HL-60/S4 treated with phorbol 12-myristate 13-acetate at 8.2 ng/mL for 4 days and 3 days (cell line): ENCODE results near the gene ATP11C.
"Not testable (repeated sequence)": the region's sequence is repeated elsewhere in the genome, so short reads cannot be mapped to it uniquely, and the experiment has no call there.

Experiments
- in situ Hi-C: fragments of 300-500 bp; cut with MboI; formaldehyde crosslinking; loops from 2 replicates; pipeline ENCODE4 v1.15.0; 2022; ENCODE audit warnings: low sequenced_read_pairs

Gene ATP11C

DNA sequence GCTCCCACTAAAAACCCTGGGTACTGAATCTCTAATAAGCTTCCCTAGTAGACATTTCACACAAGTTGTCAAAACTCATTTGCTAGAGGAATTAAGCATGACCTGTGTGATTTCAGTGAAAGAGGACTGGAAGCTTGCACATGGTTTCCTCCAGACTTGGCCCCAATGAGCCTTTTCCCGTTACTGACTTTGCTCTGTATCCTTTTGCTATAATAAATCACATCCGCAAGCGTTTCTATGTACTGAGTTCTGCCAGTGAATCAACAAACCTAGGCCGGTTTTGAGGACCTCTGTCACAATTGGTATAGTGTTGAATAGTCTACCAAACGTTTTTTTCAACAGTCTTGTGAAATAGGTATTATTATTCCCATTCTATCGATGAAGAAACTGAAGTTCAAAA, 8.2 kb downstream of the ATP11C start:
- in situ Hi-C loops = no loop called here

- in situ Hi-C loops = no loop called here
These were observed 8.7 kb downstream of the ATP11C start for GRCh38 chrX:139924069-139924695.

- in situ Hi-C loops = not testable (repeated sequence)
These were observed 11.7 kb downstream of the ATP11C start for GRCh38 chrX:139921142-139921541.

- in situ Hi-C loops = no loop called here
These were observed 12.5 kb downstream of the ATP11C start for GRCh38 chrX:139920316-139920715.

DNA sequence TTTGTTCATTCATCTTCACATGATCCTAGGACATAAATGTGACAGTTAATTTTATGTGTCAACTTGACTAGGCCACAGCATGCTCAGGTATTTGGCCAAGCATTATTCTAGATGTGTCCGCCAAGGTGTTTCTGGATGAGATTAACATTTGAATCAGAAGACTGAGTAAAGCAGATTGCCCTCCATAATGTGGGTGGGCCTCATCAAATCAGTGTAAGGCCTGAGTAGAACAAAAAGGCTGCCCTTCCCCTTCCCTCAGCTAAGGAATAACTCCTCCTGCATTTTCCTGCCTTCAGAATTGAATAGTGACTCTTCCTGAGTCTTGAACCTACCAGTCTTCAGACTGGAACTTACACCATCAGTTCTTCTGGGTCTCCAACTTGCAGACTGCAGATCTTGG, 18.4 kb downstream of the ATP11C start:
- in situ Hi-C loops = no loop called here

DNA sequence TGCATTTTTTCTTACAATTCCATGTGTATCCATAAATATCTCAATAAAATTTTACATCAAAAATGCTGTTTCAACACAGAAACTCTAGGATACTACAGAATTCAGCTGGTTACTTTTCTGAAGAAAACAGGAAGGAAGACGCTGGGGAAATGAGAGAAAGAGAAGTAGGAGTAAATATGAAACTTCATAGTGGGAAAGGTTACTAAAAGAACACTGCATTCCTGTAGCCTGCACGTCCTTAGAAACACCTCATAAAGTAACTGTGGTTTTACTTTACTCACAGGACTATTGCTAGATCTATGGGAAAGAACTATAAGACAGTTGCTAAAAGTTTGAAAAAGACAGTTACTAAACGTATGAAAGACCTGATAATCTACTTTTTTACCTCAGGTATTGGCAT, 23.1 kb downstream of the ATP11C start:
- in situ Hi-C loops = no loop called here

- in situ Hi-C loops = no loop called here
These were observed 25.8 kb downstream of the ATP11C start for GRCh38 chrX:139907078-139907477.

DNA sequence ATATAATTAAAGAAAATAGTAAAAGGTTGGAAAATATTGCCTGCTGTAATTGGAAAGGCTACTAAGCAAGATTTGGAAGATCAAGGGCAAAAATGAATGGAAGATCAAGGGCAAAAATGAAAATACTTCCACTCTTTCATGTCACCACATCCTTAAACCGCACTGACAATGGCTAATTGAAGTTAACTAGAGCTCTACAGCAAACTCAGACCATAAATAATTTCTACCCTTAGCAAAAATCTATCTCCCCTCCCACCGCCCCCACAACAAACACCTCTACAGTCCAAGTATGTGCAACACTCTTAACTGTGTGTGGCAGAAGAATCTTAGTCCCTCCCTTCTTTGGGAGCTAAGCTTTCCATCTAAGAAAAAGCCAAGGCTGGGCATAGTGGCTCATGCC, 27.1 kb downstream of the ATP11C start:
- in situ Hi-C loops = no loop called here

DNA sequence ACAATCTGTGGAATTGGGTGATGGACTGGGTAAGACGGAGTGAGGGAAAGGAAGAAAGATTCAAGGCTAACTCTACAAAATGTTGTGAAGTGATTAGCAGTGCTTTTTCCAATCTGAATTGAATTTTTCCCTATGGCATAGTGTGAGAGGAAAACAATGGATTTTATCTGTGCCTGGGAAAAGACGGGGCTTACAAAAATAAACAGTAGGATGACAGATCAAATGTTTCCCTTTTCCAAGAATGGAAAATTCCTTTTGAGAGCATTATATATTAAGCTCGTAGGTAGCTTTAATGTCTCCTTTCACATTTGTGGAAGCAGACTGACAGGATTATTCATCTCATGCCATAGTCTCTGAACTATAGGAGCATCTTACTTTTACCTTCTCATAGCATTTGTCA, 27.8 kb downstream of the ATP11C start:
- in situ Hi-C loops = no loop called here

GRCh38 chrX:139903210-139903609, 29.6 kb downstream of the ATP11C start:
- in situ Hi-C loops = no loop called here

DNA sequence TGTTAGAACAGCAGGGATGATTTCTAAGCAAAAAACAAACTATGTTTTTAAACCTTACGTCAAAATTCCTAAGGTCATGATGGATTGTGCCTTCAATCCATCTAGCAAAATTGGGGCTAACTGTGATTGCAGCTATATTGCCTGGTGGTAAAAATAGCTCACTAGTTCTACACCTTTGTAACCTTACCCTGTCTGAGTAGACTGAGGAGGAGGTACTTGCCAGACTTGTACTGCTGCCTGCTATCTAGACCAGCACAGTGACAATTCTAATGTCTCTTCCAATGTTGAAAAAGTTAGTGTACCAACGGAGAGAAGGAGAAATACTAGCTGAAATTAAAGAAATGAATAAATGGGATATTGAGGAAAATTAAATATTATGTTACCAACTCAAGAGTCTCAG, 30.3 kb downstream of the ATP11C start:
- in situ Hi-C loops = no loop called here

DNA sequence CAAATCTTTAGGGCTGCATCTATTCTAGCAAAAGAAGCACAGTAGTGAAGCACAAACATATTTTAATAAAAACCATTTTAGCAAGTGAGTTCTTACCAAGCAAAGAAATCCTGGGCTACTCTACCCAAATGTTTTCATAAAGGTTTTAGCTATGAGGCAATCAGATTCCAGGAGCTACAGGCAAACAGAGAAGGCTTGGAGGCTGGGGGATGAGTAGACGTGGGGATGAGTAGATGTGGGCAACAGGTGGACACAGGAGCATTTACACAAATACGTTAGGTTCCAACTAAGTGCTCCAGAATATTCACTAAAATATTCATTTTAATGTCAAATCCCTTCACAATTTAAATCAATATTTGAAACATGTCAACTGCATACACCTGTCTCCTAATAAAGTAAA, 34.5 kb downstream of the ATP11C start:
- in situ Hi-C loops = no loop called here

- in situ Hi-C loops = no loop called here
These were observed 40.3 kb downstream of the ATP11C start for GRCh38 chrX:139892512-139892911.

DNA sequence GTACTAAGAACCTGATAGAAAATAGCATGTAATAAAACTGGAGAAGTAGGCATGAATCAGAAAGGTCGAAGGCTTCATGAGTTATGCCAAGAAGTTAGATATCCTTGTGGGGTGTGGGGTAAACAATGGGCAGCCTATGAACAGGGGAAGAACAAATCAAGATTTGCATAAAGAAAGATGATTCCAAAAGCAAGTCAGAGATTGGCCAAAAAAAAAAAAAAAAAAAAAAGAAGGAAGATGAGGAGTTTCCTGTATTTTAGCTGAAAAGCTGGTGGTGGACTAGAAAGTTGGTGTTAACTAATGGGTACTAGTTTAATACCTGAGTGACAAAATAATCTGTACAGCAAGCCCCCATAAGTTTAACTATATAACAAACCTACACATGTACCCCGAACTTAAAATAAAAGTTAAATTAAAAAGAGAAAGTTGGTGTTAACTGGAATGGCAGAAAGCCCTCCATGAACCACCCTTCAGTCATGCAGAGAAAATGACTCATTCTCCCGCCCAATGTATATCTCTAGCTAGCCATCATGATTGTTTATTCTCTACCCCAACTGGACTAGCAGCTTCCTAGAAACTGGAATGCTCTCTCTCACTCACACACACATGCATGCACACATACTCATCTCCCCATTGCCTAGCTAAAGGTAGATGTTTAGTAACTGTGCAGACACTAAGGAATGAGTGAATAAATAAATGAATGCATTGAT, 41.7 kb downstream of the ATP11C start:
- in situ Hi-C loops = no loop called here

GRCh38 chrX:139889760-139890159, 43.1 kb downstream of the ATP11C start:
- in situ Hi-C loops = no loop called here

GRCh38 chrX:139883984-139884383, 48.9 kb downstream of the ATP11C start:
- in situ Hi-C loops = no loop called here

DNA sequence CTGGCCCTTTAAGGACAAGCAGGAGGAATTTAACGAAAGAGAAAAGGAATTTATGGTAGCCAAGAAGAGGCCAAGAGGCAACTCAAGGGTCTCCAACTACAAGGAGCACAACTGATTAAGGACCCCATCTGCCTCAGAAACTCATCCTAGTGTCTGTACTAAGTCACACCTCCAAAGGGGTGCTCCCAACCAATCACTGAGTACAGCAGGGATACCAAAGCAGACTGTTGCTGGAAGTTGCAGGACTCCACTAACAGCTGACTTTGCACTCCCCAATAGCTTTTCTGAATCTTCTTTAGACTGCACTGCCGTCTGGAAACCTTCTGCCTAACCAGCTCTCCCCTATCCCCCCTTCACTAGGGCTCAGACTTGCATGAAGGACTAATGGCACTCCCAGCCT, 50.6 kb downstream of the ATP11C start:
- in situ Hi-C loops = no loop called here

- in situ Hi-C loops = no loop called here
These were observed 51.3 kb downstream of the ATP11C start for GRCh38 chrX:139881572-139881971.

DNA sequence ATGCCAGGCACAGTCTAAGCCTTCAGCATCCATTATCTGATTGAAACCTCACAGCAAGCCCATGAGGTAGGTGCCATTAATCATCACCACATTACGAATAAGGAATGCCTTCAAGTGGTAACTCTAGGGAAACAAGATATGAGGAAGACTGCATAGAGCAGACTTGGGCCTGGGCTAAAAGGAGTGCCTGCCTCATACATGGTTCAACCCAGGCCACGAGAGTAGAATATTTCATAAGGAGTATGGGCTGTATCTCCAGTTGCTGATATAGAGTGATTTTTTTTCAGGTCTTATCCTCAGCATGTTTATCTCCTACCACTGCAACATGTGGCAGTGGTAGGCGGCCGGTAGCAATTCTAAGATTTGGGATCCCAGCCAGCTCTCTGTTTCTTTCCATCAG, 51.7 kb downstream of the ATP11C start:
- in situ Hi-C loops = no loop called here

DNA sequence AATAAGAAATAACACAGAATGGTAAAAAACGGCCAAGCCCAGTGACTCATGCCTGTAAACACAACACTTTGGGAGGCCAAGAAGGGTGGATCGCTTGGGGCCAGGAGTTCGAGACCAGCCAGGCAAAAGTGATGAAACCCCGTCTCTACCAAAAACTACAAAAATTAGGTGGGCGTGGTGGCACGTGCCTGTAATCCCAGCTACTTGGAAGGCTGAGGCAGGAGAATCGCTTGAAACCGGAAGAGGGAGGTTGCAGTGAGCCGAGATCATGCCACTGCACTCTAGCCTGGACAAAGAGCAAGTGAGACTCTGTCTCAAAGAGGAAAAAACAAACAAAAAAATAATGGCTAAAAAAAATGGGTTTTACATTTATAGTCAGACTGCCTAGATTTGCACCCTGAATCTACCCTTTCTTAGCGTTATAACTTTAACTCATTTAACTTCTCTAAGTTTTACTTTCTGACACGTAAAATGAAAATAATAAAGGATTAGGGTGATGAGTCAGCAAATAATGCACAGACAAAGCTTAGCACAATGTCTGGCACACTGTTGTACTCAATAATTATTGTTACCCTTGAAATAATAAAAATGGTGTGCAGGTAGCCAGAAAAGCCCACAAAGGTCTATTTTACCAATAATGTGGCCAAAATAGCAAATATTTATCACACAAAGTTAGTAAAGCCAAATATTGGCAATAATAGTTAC, 55.0 kb downstream of the ATP11C start:
- in situ Hi-C loops = no loop called here

DNA sequence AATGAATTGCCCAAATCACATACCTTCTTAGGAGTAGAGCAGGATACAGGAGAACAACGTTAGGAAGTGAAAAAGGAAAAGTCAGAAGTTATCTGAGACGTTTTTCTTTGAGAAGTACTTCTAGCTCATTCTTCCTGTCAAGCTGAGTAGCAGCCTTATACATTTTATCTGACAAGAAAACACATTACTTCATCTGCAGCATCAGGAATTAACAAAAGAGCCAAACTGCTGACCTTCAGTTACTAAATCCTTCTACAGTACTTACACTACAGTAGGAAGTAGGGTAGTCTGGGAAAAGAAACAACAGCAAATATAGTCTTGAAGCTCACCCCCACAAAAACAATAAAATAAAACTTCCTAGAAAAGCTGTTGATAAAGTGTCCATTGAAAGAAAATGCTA, 57.0 kb downstream of the ATP11C start:
- in situ Hi-C loops = no loop called here

DNA sequence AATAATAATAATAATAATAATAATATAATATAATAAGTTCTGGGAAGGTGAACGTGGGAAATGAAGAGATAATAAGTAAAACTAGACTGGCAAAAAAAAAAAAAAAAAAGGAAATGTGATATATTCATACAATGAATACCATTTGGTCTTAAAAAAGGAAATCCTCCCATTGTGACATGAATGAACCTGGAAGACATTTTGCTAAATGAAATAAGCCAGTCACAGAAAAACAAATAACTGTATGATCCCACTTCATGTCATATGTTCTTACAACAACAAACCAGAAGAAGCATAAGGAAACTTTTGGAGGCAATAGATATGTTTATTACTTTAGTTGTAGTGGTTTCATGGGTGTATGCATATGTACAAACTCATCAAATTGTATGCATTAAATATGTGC, 63.1 kb downstream of the ATP11C start:
- in situ Hi-C loops = no loop called here
